Panc1 (cell line): Measurements from ENCODE around the gene CLDN22.

Experiments
- CTCF ChIP-seq: fragments of 450-650 bp; IDR thresholded peaks from 2 replicates; pipeline ENCODE4 v1.5.1; 2017; ENCODE audit warnings: mild to moderate bottlenecking
- SIN3A ChIP-seq: IDR thresholded peaks from 2 replicates; pipeline ENCODE4 v1.6.1; 2012; ENCODE audit warnings: low read depth, mild to moderate bottlenecking, low read length, moderate library complexity, borderline replicate concordance; ENCODE audit not compliant: insufficient read depth

- no peak for TF ChIP-seq CTCF
- TF ChIP-seq SIN3A, result no peak
Observed at GRCh38 chr4:183318656-183319055, 1.4 kb downstream of the CLDN22 start.
